ENCODE data around the gene MMEL1.

Gene MMEL1

GRCh38 chr1:2633366-2633935 is 635 bp upstream of the MMEL1 start:
- DNase-seq (ENCODE audit: low read depth), result no peak
- TF ChIP-seq, protein P1, sequence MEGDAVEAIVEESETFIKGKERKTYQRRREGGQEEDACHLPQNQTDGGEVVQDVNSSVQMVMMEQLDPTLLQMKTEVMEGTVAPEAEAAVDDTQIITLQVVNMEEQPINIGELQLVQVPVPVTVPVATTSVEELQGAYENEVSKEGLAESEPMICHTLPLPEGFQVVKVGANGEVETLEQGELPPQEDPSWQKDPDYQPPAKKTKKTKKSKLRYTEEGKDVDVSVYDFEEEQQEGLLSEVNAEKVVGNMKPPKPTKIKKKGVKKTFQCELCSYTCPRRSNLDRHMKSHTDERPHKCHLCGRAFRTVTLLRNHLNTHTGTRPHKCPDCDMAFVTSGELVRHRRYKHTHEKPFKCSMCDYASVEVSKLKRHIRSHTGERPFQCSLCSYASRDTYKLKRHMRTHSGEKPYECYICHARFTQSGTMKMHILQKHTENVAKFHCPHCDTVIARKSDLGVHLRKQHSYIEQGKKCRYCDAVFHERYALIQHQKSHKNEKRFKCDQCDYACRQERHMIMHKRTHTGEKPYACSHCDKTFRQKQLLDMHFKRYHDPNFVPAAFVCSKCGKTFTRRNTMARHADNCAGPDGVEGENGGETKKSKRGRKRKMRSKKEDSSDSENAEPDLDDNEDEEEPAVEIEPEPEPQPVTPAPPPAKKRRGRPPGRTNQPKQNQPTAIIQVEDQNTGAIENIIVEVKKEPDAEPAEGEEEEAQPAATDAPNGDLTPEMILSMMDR (conservative IDR thresholded peaks at IDR 0.05; ENCODE audit: control insufficient read depth, insufficient read depth, low read depth, low read length), result no peak
- no peak overlapping the region for H3K4me3 ChIP-seq (ENCODE audit: control insufficient read depth, low read depth, low read length)

DNA sequence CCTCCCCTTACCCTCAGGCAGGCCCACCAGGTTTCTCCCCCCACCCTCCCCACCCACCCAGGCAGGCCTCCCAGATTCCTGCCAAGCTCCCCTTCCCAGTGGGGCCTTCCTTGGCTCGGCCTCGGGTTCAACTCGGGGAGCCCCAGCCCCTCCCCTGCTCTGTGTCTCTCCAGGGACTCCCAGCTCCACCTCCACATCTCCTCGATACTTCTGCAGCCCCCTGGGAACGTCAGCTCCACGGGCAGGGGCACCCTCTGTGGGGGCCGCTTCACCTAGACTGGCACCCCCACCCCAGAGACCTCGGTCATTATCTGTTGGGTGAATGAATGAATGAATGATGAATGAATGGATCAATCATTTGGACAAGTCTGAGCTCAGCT is 775 bp downstream of the MMEL1 start:
- DNase-seq (ENCODE audit: low read depth), result no peak
- TF ChIP-seq, protein P1 (conservative IDR thresholded peaks at IDR 0.05; ENCODE audit: control insufficient read depth, insufficient read depth, low read depth, low read length), result no peak

DNA sequence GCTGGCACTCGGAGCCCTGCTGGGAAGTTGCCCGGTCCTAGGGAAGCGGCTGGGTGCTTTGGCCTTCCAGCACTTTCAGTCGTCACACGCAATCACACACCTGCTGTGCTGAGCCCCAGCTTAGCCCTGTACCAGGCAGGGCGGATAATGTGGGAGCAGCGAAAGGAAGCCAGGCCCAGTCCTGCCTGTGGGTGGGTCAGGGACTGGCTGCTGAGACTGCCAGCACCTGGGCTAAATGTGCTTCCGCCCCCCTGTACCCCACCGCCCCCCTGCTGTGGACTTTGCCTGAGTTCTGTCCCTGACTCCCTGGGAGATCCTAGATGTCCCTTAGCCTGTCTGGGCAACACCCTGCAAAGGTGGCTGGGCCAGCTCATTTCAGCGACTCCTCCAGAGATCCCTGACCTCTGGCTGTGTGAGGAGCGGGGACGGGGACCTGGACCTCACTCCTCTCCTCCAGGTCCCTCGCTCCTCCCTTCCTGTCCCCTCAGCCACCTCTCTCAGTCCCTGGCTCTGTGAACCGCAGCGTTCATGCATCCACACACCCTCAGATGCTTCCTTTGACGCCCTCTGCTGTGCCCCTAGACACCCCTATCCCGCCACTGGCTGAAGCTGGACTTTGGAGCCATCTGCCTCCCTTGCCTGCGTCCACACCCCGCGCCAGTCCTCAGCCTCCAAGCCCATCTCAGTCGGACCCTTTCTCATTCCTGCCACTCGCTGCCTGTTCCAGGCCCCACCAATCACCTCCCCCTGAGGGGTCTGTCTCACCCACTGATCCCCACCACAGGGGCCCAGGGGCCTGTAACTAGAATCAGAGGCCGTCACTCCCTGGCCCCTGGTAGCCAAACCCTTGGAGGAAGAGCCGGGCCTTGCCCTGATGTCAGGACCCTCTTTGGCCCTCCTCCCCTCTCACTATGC is 1.4 kb downstream of the MMEL1 start:
- no peak for DNase-seq (ENCODE audit: low read depth)
- TF ChIP-seq, protein P1 (conservative IDR thresholded peaks at IDR 0.05; ENCODE audit: control insufficient read depth, insufficient read depth, low read depth, low read length), result no peak

More for the DNA sequence above, 775 bp downstream of the MMEL1 start:
- H3K4me3 ChIP-seq (ENCODE audit: control insufficient read depth, low read depth, low read length), result no peak overlapping the region

GRCh38 chr1:2630498-2631135 is 2.2 kb downstream of the MMEL1 start:
- TF ChIP-seq, protein P1 (conservative IDR thresholded peaks at IDR 0.05; ENCODE audit: control insufficient read depth, insufficient read depth, low read depth, low read length), result no peak
- DNase-seq (ENCODE audit: low read depth), result no peak
- no peak overlapping the region for H3K4me3 ChIP-seq (ENCODE audit: control insufficient read depth, low read depth, low read length)

More for the DNA sequence above, 1.4 kb downstream of the MMEL1 start:
- no peak overlapping the region for H3K4me3 ChIP-seq (ENCODE audit: control insufficient read depth, low read depth, low read length)

DNA sequence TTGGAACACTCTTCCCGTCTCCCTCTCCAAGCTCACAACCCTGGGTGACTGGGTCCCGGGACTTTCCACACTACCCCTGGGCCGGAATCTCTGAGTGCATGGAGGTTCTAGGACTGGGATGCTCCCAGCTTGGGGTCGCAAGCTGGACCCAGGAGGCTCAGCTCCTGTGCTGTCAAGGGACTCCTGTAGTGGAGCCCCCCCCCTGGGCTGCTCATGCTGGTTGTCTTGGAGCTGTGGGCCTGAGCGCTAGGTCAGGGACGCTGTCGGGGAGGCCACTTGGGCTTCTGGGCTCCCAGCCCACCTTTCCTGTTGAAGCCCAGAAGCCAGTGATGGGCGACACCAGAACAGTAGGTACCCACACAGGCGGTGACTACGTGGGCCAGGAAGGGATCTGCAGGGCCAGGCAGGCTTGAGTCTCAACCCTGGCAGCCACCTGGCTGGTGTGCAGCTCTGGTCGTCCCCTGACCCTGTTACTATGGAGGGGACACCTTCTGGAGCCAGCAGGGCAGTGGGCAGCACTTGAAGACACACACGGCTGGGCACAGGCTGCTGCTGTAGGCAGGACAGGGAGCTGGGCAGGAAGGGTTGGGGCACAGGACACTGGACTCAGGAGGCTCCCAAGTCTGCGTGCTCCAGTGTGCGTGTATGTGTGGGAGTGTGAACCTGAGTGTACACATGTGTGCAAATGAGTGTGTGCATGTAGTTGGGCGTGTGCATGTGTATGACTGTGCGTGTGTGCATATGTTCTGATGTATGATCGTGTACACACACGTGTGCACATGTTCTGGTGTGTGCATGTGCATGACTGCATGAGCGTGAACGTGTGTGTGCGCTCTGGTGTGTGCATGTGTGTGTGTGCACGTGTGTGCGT is 3.0 kb downstream of the MMEL1 start:
- TF ChIP-seq, protein P1 (conservative IDR thresholded peaks at IDR 0.05; ENCODE audit: control insufficient read depth, insufficient read depth, low read depth, low read length), result no peak
- no peak overlapping the region for H3K4me3 ChIP-seq (ENCODE audit: control insufficient read depth, low read depth, low read length)
- DNase-seq (ENCODE audit: low read depth), result no peak
